ENCODE data around the gene DNAI1.

The DNAI1 gene

DNA sequence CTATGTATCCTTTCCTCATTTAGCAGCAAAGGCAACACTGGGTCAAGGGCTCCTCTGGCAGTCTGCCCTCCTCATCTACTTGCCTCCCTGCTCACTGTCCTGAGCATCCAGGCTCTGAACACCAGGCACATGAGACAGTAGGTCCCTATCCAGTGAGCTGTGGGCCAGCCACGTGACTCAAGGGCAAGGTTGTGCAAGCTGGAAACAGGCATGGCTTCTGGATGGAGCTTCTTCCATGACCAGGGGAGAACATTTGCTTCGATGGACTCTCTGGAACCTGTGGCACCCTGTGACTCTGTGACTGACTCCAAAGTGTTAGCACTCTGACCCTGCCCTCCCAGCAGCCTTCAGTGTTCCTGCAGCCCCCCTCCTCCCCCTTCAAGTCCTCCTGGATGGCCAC is 33.0 kb downstream of the DNAI1 start:
- no peak for DNase-seq

- no peak for DNase-seq
Measured at GRCh38 chr9:34492051-34492450, 33.4 kb downstream of the DNAI1 start.

- DNase-seq = no peak
Measured at GRCh38 chr9:34493972-34494535, 35.4 kb downstream of the DNAI1 start.

- DNase-seq = no peak
Measured at GRCh38 chr9:34496149-34496712, 37.6 kb downstream of the DNAI1 start.

DNA sequence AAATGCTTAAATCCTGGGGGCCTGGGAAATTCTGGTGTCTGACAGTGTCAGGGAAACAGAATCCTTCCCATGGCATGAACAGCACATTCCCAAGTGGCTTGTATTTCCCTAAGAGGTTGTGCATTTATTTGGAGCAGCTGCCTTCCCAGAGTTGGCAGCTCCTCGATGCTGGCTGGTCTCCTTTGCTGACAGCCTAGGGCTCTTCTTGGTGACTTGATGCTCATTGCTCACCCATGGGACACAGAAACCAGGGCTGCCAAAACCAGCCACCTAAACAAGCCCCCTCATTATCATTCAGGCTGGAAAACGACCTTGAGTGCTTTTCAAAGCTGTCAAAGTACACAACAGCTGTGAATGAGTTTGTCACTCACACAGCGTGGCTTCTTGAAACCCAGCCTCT is 39.9 kb downstream of the DNAI1 start:
- DNase-seq = no peak

GRCh38 chr9:34499076-34499475 is 40.5 kb downstream of the DNAI1 start:
- DNase-seq = no peak

DNA sequence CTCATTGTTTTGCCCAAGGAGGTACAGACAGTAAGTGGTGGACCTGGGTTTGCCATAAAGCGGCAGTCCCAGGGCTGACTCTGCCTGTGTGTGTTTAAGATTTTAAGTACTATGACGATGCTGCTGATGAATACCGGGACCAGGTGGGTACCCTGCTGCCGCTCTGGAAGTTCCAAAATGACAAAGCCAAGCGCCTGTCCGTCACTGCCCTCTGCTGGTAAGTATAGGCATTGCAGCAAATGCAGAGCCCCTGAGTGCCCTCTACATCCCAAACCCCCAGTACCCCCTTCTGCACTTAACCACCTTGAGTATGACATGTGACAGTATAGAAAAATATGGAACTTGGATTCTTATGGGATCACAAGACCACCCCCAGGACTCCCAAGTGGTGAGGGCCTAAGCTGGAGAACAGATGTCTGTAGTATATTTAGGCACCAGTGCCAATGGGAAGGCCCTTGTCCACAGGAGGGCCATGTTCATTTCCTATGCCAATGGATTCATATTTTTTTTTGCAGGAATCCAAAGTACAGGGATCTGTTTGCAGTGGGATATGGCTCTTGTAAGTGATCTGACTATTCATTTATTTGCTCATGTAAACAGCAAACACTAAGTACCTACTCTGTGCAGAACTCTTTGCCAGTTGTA is 42.1 kb downstream of the DNAI1 start:
- peak; percentile 20 for DNase-seq

- DNase-seq = no peak
Measured at GRCh38 chr9:34501372-34501771, 42.8 kb downstream of the DNAI1 start.

DNA sequence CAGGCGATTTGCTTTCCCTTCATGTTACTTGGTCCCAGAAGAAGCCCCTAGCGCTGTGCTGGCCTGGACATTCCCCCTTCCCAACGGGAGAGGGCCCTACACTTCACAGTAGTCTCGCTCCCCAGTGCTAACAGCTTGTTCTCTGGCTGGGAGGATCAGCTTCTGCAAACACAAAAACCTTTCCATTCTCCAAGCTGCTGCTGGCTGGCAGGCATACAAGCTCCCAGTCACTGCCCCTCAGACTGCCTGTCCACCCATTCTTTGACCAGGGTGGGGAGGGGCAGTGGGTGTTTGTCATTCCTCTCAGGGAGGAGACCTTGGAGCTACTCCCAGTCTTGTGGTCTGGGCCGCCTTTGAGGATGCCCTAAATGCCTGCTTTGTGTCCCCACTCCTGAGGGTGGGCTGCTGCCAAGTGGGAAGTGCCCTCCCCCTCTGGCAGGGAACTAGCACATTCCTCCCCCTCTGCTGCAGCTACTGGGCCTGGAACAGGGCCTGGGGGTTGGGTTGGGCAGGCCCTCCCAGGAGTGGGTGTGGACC is 43.4 kb downstream of the DNAI1 start:
- DNase-seq = no peak

DNA sequence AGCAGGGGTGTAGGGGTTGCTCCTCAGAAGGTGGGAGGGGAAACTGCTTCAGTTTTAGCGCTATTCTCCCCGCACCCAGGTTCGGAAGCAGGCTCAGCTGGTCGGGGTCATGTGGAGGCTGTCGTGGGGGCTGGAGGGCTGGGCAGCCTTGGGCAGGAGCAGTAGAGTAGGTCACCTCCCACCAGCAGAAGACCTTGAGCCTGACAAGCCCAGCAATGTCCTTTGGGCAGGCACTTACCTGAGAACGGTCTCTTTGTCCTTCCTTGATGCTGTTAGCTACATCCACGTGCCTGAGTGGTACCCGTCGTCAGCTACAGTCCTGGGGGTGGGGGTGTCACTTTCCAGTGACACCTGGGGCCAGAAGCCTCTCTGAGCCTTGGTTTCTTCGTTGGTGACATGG is 43.9 kb downstream of the DNAI1 start:
- no peak for DNase-seq

DNA sequence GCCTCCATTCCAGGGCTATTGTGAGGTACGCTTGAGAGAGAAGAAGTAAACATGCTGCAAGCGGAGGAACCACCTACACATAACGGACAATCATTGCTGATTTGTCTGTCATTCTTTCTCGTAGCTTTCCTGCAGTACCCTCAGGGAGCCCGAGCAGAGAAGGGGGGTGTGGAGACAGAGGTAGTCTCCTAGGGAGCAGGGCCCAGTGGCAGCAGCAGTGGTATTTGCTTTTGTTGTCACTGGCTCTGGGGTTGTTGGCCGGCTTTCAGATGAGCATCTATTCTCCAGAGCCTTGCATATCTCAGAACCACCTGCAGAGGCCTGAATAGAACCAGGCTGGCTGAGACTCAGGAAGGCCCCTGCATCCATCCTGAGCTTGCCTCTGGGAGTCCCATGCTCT is 44.3 kb downstream of the DNAI1 start:
- DNase-seq = no peak

DNA sequence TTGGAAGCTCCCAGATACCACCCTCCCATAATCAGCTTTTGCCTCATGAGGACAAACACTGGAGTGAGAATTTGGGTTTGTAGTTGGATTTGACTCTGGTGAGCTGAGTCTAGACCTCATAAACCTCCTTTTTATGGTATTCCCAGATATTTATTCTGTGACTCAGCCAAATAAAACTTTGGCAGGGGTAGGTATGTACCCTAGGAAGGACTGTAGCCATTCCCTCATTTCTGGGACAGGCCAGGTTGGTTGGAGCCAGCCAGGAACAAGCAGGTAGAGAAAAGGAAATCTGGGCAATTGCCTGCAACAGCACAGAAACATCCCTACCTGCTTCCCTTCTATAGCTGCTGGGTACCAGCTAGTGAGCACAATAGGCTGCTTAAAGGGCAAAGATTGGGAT is 44.8 kb downstream of the DNAI1 start:
- DNase-seq = no peak

DNA sequence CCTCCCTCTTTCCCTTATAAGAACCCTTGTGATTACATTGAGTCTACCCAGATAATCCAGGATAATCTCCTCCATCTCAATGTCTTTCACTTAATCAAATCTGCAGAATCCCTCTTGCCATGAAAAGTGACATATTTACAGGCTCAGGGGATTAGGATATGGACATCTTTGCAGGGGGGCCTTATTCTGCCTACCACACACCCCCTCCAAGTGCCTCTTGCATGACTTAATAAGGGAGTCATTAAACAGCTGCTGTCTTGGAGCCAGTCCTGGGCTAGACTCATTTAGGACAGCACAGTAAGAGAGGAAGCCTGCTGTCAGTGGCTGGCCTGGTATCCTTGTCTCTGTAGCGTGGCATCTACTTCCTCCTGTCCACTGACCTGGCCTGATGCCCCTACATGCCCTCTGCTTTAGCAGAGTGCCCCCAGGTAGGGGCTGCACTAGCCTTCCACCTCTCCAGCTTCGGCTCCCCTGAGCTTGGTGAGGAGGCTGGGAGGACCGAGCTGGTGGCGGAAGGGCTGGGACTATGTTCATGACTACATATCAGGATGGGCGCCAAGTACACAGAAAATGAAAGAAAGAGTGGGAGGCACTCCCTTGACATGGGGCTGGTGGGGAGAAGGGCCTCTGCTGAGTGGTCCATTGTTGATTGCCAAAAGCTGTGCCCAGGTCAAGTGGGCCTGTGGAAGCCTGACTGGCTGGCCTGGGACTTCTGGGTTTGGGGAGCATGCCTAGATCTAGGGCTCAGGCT is 46.9 kb downstream of the DNAI1 start:
- DNase-seq = no peak

- DNase-seq = no peak
Measured at GRCh38 chr9:34506623-34507022, 48.0 kb downstream of the DNAI1 start.

DNA sequence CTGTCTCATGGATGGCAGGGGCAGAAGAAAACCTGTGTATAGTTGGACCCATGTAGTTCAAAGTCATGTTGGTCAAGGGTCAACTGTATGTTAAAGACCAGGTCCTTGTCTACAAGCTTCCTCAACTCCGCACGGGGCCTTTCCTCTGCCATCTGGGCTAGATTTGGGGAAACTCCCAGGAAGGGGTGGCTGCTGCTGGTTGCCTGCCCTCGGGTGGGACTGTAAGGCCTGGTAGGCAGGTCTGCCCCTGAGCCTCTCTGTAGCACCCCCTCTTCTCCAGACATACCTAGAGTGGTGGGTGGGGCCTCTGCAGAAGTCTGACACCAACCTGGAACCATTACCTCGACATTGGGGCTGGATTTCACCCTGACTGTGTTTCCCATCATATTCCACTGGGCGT is 49.0 kb downstream of the DNAI1 start:
- DNase-seq = no peak

DNA sequence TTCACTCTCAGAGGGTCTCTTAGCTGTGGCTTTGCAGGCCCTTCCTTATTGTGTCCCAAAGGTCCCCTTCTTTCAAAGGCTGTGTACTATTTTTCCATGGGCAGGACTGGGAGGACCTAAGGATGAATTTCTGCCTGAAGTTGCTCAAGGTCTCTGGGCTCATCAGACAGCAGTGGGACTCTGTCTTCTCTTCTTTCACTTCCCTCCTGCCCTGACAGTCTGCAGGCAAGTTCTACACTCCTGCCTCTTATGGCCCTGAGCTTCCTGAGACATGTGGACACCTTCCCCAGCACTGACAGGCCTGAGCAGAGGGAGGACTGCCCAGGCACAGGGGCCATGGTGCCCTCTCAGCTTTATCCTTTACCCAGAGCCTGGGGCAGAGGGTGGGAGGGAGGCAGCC is 49.4 kb downstream of the DNAI1 start:
- DNase-seq = no peak

DNA sequence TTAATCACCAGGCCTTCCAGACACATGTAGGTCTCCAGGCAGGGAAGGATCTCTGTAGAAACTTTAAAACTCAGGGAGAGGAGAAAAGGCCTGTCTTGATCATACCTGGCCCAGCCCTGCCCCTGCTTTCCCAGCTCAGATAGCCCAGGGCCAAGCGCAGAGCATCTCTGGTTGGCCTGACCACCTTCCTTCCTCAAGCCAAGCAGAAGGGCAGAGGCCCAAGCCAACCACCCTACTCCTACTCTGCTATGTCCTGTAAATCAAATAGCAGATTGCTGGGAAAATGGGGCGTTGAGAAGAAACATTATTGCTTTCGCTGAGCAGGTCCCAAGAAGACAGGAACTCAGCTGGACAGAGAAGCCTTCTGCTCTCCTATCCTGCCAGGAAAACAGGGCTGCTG is 49.9 kb downstream of the DNAI1 start:
- no peak for DNase-seq

GRCh38 chr9:34508951-34509350 is 50.3 kb downstream of the DNAI1 start:
- DNase-seq = no peak

GRCh38 chr9:34510497-34511468 is 52.2 kb downstream of the DNAI1 start:
- DNase-seq = no peak

GRCh38 chr9:34512131-34513078 is 53.8 kb downstream of the DNAI1 start:
- no peak for DNase-seq

DNA sequence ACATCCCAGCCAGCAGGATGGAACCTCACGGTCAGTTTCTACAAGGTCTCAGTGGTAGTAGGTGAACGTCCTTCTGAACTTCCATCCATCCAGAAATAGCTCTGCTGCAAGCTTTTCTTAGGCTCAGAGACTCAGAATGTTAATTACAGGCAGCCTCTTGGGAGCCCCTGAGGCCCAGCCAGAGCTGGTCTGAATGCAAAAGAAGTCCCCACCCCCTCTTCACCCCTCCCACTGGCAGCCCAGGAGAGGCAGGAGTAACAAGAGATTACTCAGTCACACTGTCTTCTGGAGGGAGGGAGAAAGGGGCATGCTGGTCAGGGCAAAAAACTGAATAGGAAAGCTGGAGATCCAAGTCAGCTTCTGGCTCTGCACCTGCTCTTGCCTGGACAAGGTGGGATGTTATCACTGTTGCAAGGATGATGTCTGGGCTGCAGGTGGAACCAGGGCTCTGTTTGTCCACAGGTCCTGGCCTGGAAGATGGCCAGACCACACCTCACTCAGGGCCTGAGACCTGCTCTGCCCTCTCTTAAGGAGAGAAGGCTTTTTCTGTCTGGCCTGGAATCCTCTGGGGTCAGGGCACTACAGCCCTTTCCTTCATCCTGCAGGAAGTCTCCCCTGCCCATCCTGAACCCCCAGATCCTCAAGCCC is 55.1 kb downstream of the DNAI1 start:
- no peak for DNase-seq

All from KG1 (cell line).